ENCODE data around the gene TMC8. TPM values are rescaled to one million over a fixed set of nuclear protein-coding genes. Genes with fewer than 3 reads are reported as not detected.

Gene TMC8
- total RNA-seq, 1 experiment from 2014 or later: 0.32 TPM

- Histone ChIP-seq H3K4me1 (ENCODE audit: insufficient read depth, low read length, poor library complexity, severe bottlenecking) (no peaks in the 10 kb centered on the region), H3K4me3 (ENCODE audit: low read depth, low read length, poor library complexity, severe bottlenecking) (no peak overlapping the region), H3K27me3 (replicated peaks; ENCODE audit: insufficient read depth, low read depth, low read length, poor library complexity) (no peaks in the 10 kb centered on the region), H3K27ac (ENCODE audit: low read depth, low read length, poor library complexity, severe bottlenecking) (no peak overlapping the region), H3K9me3 (ENCODE audit: low read depth, low read length, poor library complexity, severe bottlenecking) (no peaks in the 10 kb centered on the region), H3K36me3 (ENCODE audit: insufficient read depth, low read length, poor library complexity, severe bottlenecking) (no peaks in the 10 kb centered on the region)
- intact Hi-C loops (cut with micrococcal nuclease; ENCODE audit: unreplicated experiment): no loop called here
- DNase-seq (ENCODE audit: low spot score): no peak
- ChIA-PET CTCF (no interaction called here), POLR2A (ENCODE audit: low non-redundant PET) (interaction anchor here (0.6 kb wide), 1 partner anchor 35 kb away, joined by 8 read pairs; no protein-coding TSS in a partner anchor)
- TF ChIP-seq EZH2 (IDR thresholded peaks at IDR 0.05; ENCODE audit: borderline replicate concordance, low read depth, low read length, poor library complexity, severe bottlenecking) (no peak), CTCF (conservative IDR thresholded peaks at IDR 0.05; ENCODE audit: low read depth, low read length) (no peak)
- BruUV-seq (replicated peaks): no TSS peak
Observed at GRCh38 chr17:78120537-78120936, 10.0 kb upstream of the TMC8 start.

- DNase-seq (ENCODE audit: low spot score): no peak
- Histone ChIP-seq H3K4me3 (ENCODE audit: low read depth, low read length, poor library complexity, severe bottlenecking) (no peak overlapping the region), H3K27me3 (replicated peaks; ENCODE audit: insufficient read depth, low read depth, low read length, poor library complexity) (no peaks in the 10 kb centered on the region), H3K9me3 (ENCODE audit: low read depth, low read length, poor library complexity, severe bottlenecking) (no peaks in the 10 kb centered on the region), H3K27ac (ENCODE audit: low read depth, low read length, poor library complexity, severe bottlenecking) (no peak overlapping the region), H3K4me1 (ENCODE audit: insufficient read depth, low read length, poor library complexity, severe bottlenecking) (no peaks in the 10 kb centered on the region), H3K36me3 (ENCODE audit: insufficient read depth, low read length, poor library complexity, severe bottlenecking) (no peaks in the 10 kb centered on the region)
- ChIA-PET POLR2A (ENCODE audit: low non-redundant PET) (no interaction called here), CTCF (no interaction called here)
- TF ChIP-seq CTCF (conservative IDR thresholded peaks at IDR 0.05; ENCODE audit: low read depth, low read length): no peak
- no peak for TF ChIP-seq EZH2 (IDR thresholded peaks at IDR 0.05; ENCODE audit: borderline replicate concordance, low read depth, low read length, poor library complexity, severe bottlenecking)
- intact Hi-C loops (cut with micrococcal nuclease; ENCODE audit: unreplicated experiment): no loop called here
- BruUV-seq (replicated peaks): no TSS peak
Observed at GRCh38 chr17:78120971-78121800, 9.4 kb upstream of the TMC8 start.

- Histone ChIP-seq H3K4me1 (ENCODE audit: insufficient read depth, low read length, poor library complexity, severe bottlenecking) (peaks cover 5% of the 10 kb centered on the region), H3K4me3 (ENCODE audit: low read depth, low read length, poor library complexity, severe bottlenecking) (no peak overlapping the region), H3K9me3 (ENCODE audit: low read depth, low read length, poor library complexity, severe bottlenecking) (no peaks in the 10 kb centered on the region), H3K27ac (ENCODE audit: low read depth, low read length, poor library complexity, severe bottlenecking) (no peak overlapping the region), H3K36me3 (ENCODE audit: insufficient read depth, low read length, poor library complexity, severe bottlenecking) (no peaks in the 10 kb centered on the region), H3K27me3 (replicated peaks; ENCODE audit: insufficient read depth, low read depth, low read length, poor library complexity) (no peaks in the 10 kb centered on the region)
- POLR2A ChIA-PET (ENCODE audit: low non-redundant PET): no interaction called here
- intact Hi-C loops (cut with micrococcal nuclease; ENCODE audit: unreplicated experiment): no loop called here
- CTCF ChIA-PET: no interaction called here
- no TSS peak for BruUV-seq (replicated peaks)
- no peak for DNase-seq (ENCODE audit: low spot score)
- no peak for TF ChIP-seq EZH2 (IDR thresholded peaks at IDR 0.05; ENCODE audit: borderline replicate concordance, low read depth, low read length, poor library complexity, severe bottlenecking)
- TF ChIP-seq CTCF (conservative IDR thresholded peaks at IDR 0.05; ENCODE audit: low read depth, low read length): no peak
Observed at GRCh38 chr17:78121801-78122215, 8.8 kb upstream of the TMC8 start.
